Measurements from ENCODE around the gene ARHGAP12.
A peak's percentile ranks its signal among the peaks of the same experiment; 100 is the strongest.

The ARHGAP12 gene

GRCh38 chr10:31873724-31874123 is 54.9 kb downstream of the ARHGAP12 start:
- DNase-seq = no peak

GRCh38 chr10:31871266-31872065 is 57.2 kb downstream of the ARHGAP12 start:
- no peak for DNase-seq

GRCh38 chr10:31867646-31868045 is 61.0 kb downstream of the ARHGAP12 start:
- no peak for DNase-seq

- no peak for DNase-seq
Measured at GRCh38 chr10:31866118-31866670, 62.4 kb downstream of the ARHGAP12 start.

- DNase-seq = no peak
Measured at GRCh38 chr10:31864834-31865518, 63.7 kb downstream of the ARHGAP12 start.

GRCh38 chr10:31855033-31855432 is 73.6 kb downstream of the ARHGAP12 start:
- DNase-seq = no peak

- DNase-seq = no peak
Measured at GRCh38 chr10:31853629-31854028, 75.0 kb downstream of the ARHGAP12 start.

GRCh38 chr10:31851216-31851615 is 77.4 kb downstream of the ARHGAP12 start:
- no peak for DNase-seq

GRCh38 chr10:31847515-31847914 is 81.1 kb downstream of the ARHGAP12 start:
- DNase-seq = no peak

- no peak for DNase-seq
Measured at GRCh38 chr10:31838709-31839108, 89.9 kb downstream of the ARHGAP12 start.

- DNase-seq = no peak
Measured at GRCh38 chr10:31838065-31838464, 90.6 kb downstream of the ARHGAP12 start.

- DNase-seq = peak; percentile 14
Measured at GRCh38 chr10:31836569-31837406, 91.8 kb downstream of the ARHGAP12 start.

GRCh38 chr10:31833753-31834152 is 94.9 kb downstream of the ARHGAP12 start:
- DNase-seq = no peak

GRCh38 chr10:31832261-31832660 is 96.4 kb downstream of the ARHGAP12 start:
- DNase-seq = no peak

GRCh38 chr10:31830887-31831286 is 97.7 kb downstream of the ARHGAP12 start:
- no peak for DNase-seq

- DNase-seq = no peak
Measured at GRCh38 chr10:31829776-31830175, 98.9 kb downstream of the ARHGAP12 start.

- no peak for DNase-seq
Measured at GRCh38 chr10:31823358-31823757, 105.3 kb downstream of the ARHGAP12 start.

GRCh38 chr10:31822616-31823318 is 105.9 kb downstream of the ARHGAP12 start:
- no peak for DNase-seq

- no peak for DNase-seq
Measured at GRCh38 chr10:31822150-31822549, 106.5 kb downstream of the ARHGAP12 start.

GRCh38 chr10:31820778-31821369 is 107.8 kb downstream of the ARHGAP12 start:
- no peak for DNase-seq

GRCh38 chr10:31820096-31820495 is 108.5 kb downstream of the ARHGAP12 start:
- no peak for DNase-seq

- DNase-seq = no peak
Measured at GRCh38 chr10:31819391-31819820, 109.2 kb downstream of the ARHGAP12 start.
